CD4-positive, alpha-beta T cell (primary cell): ENCODE measurements around the gene NHLRC1. TPM values are rescaled to one million over a fixed set of nuclear protein-coding genes. Genes with fewer than 3 reads are reported as not detected.

Experiments
- ATAC-seq: fragments of 200-7000 bp; cut with Tn5 transposase; one replicate; pipeline ENCODE4 v1.10.0; 2022; ENCODE audit warnings: mild to moderate bottlenecking; ENCODE audit not compliant: poor library complexity
- CTCF ChIA-PET: fragments of 350-600 bp; sonication (Branson Sonifier 250); formaldehyde crosslinking; loops from one replicate; lab custom pipeline; 2021; ENCODE audit warnings: antibody characterized with exemption, inconsistent platforms; lab: Charles Lee
- POLR2A ChIA-PET: fragments of 350-600 bp; sonication (Branson Sonifier 250); formaldehyde crosslinking; loops from one replicate; lab custom pipeline; 2021; ENCODE audit warnings: antibody characterized with exemption, inconsistent platforms; lab: Charles Lee
- DNase-seq, 14 experiments: peaks; one replicate each; pipeline ENCODE4 v3.0.0-alpha.2; 2013 to 2020; ENCODE audit warnings: mixed read lengths in 2 of 14
- H3K27ac ChIP-seq, 2 donors: one replicate each; pipeline versions ENCODE4 v1.5.1 to v1.7.0; 2013; ENCODE audit warnings: low read length in 2 of 2, low read depth in 1 of 2, mild to moderate bottlenecking in 1 of 2
- H3K27me3 ChIP-seq, 2 experiments: 1 replicate in 1 of 2; 2 replicates in 1 of 2; pipeline versions ENCODE4 v1.6.1 to v1.7.0; 2013; ENCODE audit warnings: low read length in 2 of 2, control low read depth in 1 of 2, mild to moderate bottlenecking in 1 of 2, moderate library complexity in 1 of 2; ENCODE audit not compliant: insufficient read depth in 2 of 2, control insufficient read depth in 1 of 2
- H3K36me3 ChIP-seq: one replicate; pipeline ENCODE4 v1.6.1; 2013; ENCODE audit warnings: low read length, control low read depth; ENCODE audit not compliant: insufficient read depth
- H3K4me1 ChIP-seq: one replicate; pipeline ENCODE4 v1.6.1; 2013; ENCODE audit warnings: low read length, control low read depth; ENCODE audit not compliant: insufficient read depth
- H3K4me3 ChIP-seq: one replicate; pipeline ENCODE4 v1.5.1; 2013; ENCODE audit warnings: mild to moderate bottlenecking, low read length, moderate library complexity
- H3K9me3 ChIP-seq, 2 experiments: 1 replicate in 1 of 2; 2 replicates in 1 of 2; pipeline versions ENCODE4 v1.6.1 to v1.7.0; 2013; ENCODE audit warnings: low read length in 2 of 2, mild to moderate bottlenecking in 2 of 2, control low read depth in 1 of 2, moderate library complexity in 1 of 2; ENCODE audit not compliant: control insufficient read depth in 1 of 2, insufficient read depth in 1 of 2
- H3K27ac Mint-ChIP-seq: one replicate; pipeline ENCODE4 v1.8.0; 2020; ENCODE audit warnings: mixed read lengths
- H3K27me3 Mint-ChIP-seq: one replicate; pipeline ENCODE4 v1.8.0; 2021; ENCODE audit warnings: mixed read lengths
- H3K36me3 Mint-ChIP-seq: one replicate; pipeline ENCODE4 v1.8.0; 2021; ENCODE audit warnings: low read depth, mixed read lengths
- H3K4me1 Mint-ChIP-seq: one replicate; pipeline ENCODE4 v1.8.0; 2021; ENCODE audit warnings: low read depth, mixed read lengths
- H3K4me3 Mint-ChIP-seq: one replicate; pipeline ENCODE4 v1.8.0; 2020; ENCODE audit warnings: mild to moderate bottlenecking, mixed read lengths
- H3K9me3 Mint-ChIP-seq: one replicate; pipeline ENCODE4 v1.8.0; 2020; ENCODE audit warnings: mixed read lengths
- intact Hi-C, 2 experiments: fragments of 100-400 bp; cut with DNase I in 1 of 2; cut with micrococcal nuclease in 1 of 2; formaldehyde crosslinking; loops; one replicate each; pipeline versions ENCODE4 v1.15.1 to v1.9.0; 2023 to 2025; cut with DNase I, micrococcal nuclease
- total RNA-seq, 174 experiments: library from RNA in 2 of 174; stranded (reverse) in 2 of 174; gene quantifications; one replicate each; pipeline ENCODE4 v1.2.3 and lab custom pipeline; 2021 to 2026
- TF ChIP-seq, protein P1 (sequence below): fragments of 200-600 bp; IDR thresholded peaks from one replicate; pipeline ENCODE4 v1.8.0; 2022; ENCODE audit warnings: antibody characterized with exemption, mild to moderate bottlenecking

NHLRC1 gene
- total RNA-seq, 2 experiments from 2014 or later = 0.11 TPM; not detected in 1

- POLR2A ChIA-PET = no interaction called here
These were observed 32.1 kb downstream of the NHLRC1 start for GRCh38 chr6:18090349-18090786.

DNA sequence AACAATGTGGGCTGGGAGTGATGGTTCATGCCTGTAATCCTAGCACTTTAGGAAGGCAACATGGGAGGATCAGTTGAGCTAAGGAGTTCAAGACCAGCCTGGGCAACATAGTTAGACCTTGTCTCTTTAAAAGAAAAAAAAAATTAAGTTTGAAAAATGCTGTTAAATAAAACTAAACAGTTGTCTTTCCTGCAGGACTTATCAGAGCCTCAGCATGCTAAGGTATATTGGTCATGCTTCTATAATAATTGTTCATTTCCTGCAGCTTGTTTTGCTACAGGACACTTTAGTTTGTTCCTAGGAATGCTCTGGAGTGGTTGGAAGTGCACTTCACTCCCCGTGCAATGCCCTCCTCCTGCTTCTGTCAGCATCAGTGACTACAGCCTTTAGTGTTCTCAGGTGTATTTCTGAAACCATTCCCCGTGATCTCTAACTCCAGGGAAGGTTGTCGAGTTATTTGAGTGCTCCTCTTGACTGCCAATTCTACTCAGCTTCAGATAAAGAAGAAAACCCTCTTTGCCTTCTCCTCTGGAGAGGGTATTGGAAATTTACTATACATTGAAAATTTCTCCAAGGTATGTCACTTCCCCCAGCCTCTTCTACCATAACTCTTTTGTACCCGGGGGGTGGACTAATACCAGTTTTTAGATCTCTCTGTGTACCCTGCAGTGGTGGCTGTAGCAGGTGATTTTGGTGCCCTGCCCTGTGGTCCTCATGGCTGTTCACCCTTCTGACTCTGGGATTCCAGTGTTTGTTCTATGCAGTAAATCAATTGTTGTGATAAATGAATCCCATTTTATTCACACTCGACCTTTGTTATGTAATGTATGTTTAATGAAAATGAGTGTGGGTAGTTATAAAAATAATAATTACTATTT, 33.8 kb downstream of the NHLRC1 start:
- intact Hi-C loops = no loop called here
- CTCF ChIA-PET = no interaction called here
- no peak overlapping the region for H3K27ac ChIP-seq
- no peaks in the 10 kb centered on the region for H3K36me3 Mint-ChIP-seq
- no peaks in the 10 kb centered on the region for H3K4me1 ChIP-seq
- ATAC-seq (no peak), DNase-seq (no peak)
- H3K27ac Mint-ChIP-seq = no peak overlapping the region
- H3K4me1 Mint-ChIP-seq = no peaks in the 10 kb centered on the region
- no peaks in the 10 kb centered on the region for H3K27me3 ChIP-seq
- TF ChIP-seq, protein P1, sequence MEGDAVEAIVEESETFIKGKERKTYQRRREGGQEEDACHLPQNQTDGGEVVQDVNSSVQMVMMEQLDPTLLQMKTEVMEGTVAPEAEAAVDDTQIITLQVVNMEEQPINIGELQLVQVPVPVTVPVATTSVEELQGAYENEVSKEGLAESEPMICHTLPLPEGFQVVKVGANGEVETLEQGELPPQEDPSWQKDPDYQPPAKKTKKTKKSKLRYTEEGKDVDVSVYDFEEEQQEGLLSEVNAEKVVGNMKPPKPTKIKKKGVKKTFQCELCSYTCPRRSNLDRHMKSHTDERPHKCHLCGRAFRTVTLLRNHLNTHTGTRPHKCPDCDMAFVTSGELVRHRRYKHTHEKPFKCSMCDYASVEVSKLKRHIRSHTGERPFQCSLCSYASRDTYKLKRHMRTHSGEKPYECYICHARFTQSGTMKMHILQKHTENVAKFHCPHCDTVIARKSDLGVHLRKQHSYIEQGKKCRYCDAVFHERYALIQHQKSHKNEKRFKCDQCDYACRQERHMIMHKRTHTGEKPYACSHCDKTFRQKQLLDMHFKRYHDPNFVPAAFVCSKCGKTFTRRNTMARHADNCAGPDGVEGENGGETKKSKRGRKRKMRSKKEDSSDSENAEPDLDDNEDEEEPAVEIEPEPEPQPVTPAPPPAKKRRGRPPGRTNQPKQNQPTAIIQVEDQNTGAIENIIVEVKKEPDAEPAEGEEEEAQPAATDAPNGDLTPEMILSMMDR = no peak
- peaks cover 0 to 3% of the 10 kb centered on the region in 2 experiments for H3K9me3 ChIP-seq
- H3K36me3 ChIP-seq = no peaks in the 10 kb centered on the region
- no peak overlapping the region for H3K4me3 ChIP-seq
- H3K27me3 Mint-ChIP-seq = peaks cover 6% of the 10 kb centered on the region
- POLR2A ChIA-PET = no interaction called here
- no peak overlapping the region for H3K4me3 Mint-ChIP-seq
- no peaks in the 10 kb centered on the region for H3K9me3 Mint-ChIP-seq

More at GRCh38 chr6:18090349-18090786, 32.1 kb downstream of the NHLRC1 start:
- H3K9me3 Mint-ChIP-seq = no peaks in the 10 kb centered on the region
- H3K9me3 ChIP-seq = peaks cover 0 to 3% of the 10 kb centered on the region in 2 experiments
- H3K36me3 ChIP-seq = no peaks in the 10 kb centered on the region
- TF ChIP-seq, protein P1 = no peak
- H3K27ac Mint-ChIP-seq = no peak overlapping the region
- H3K27ac ChIP-seq = no peak overlapping the region
- CTCF ChIA-PET = no interaction called here
- no peak overlapping the region for H3K4me3 Mint-ChIP-seq
- intact Hi-C loops = no loop called here
- no peaks in the 10 kb centered on the region for H3K36me3 Mint-ChIP-seq
- DNase-seq (no peak), ATAC-seq (no peak)
- no peaks in the 10 kb centered on the region for H3K4me1 Mint-ChIP-seq
- no peak overlapping the region for H3K4me3 ChIP-seq
- H3K27me3 Mint-ChIP-seq = peaks cover 3% of the 10 kb centered on the region
- no peaks in the 10 kb centered on the region for H3K27me3 ChIP-seq
- H3K4me1 ChIP-seq = no peaks in the 10 kb centered on the region

- TF ChIP-seq, protein P1 = no peak
- ChIA-PET CTCF (no interaction called here), POLR2A (no interaction called here)
- intact Hi-C loops = no loop called here
- no peaks in the 10 kb centered on the region for H3K36me3 Mint-ChIP-seq
- H3K9me3 Mint-ChIP-seq = no peaks in the 10 kb centered on the region
- H3K4me3 Mint-ChIP-seq = no peak overlapping the region
- H3K27me3 Mint-ChIP-seq = peaks cover 6% of the 10 kb centered on the region
- Histone ChIP-seq H3K9me3 (peaks cover 0 to 3% of the 10 kb centered on the region in 2 experiments), H3K4me1 (no peaks in the 10 kb centered on the region), H3K4me3 (no peak overlapping the region), H3K27me3 (no peaks in the 10 kb centered on the region), H3K36me3 (no peaks in the 10 kb centered on the region), H3K27ac (no peak overlapping the region)
- DNase-seq (no peak), ATAC-seq (no peak)
- H3K27ac Mint-ChIP-seq = no peak overlapping the region
- H3K4me1 Mint-ChIP-seq = no peaks in the 10 kb centered on the region
These were observed 34.9 kb downstream of the NHLRC1 start for GRCh38 chr6:18087396-18088165.
